ENCODE data around the gene PET117.
"Not testable (repeated sequence)": the region's sequence is repeated elsewhere in the genome, so short reads cannot be mapped to it uniquely, and the experiment has no call there.

Gene PET117

DNA sequence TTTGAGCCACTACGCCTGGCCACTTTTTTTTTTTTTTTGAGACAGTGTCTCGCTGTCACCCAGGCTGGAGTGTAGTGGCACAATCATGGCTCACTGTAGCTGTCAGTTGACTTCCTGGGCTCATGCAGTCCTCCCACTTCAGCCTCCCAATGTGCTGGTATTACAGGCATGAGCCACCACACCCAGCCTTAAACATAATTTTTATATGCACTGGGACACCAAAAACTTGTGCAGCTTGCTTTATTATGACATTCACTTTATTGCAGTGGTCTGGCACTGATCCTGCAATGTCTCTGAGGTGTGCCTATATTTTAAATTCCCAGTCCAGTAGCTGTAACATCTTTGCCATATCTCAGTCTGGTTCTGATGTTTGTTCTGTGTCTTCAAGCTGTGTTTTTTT is 34.7 kb downstream of the PET117 start:
- POLR2A ChIA-PET, result interaction anchor here (0.7 kb wide), 1 partner anchor 198 kb away, joined by 3 read pairs; no protein-coding TSS in a partner anchor
- CTCF ChIA-PET, result no interaction called here
- no peak overlapping the region for H3K4me3 ChIP-seq (ENCODE audit: low read depth, low read length)
- no peak for DNase-seq (ENCODE audit: low read depth, low spot score)
- TF ChIP-seq, protein P1, sequence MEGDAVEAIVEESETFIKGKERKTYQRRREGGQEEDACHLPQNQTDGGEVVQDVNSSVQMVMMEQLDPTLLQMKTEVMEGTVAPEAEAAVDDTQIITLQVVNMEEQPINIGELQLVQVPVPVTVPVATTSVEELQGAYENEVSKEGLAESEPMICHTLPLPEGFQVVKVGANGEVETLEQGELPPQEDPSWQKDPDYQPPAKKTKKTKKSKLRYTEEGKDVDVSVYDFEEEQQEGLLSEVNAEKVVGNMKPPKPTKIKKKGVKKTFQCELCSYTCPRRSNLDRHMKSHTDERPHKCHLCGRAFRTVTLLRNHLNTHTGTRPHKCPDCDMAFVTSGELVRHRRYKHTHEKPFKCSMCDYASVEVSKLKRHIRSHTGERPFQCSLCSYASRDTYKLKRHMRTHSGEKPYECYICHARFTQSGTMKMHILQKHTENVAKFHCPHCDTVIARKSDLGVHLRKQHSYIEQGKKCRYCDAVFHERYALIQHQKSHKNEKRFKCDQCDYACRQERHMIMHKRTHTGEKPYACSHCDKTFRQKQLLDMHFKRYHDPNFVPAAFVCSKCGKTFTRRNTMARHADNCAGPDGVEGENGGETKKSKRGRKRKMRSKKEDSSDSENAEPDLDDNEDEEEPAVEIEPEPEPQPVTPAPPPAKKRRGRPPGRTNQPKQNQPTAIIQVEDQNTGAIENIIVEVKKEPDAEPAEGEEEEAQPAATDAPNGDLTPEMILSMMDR (IDR thresholded peaks at IDR 0.05; ENCODE audit: insufficient read depth, low read length, missing control alignments), result no peak

DNA sequence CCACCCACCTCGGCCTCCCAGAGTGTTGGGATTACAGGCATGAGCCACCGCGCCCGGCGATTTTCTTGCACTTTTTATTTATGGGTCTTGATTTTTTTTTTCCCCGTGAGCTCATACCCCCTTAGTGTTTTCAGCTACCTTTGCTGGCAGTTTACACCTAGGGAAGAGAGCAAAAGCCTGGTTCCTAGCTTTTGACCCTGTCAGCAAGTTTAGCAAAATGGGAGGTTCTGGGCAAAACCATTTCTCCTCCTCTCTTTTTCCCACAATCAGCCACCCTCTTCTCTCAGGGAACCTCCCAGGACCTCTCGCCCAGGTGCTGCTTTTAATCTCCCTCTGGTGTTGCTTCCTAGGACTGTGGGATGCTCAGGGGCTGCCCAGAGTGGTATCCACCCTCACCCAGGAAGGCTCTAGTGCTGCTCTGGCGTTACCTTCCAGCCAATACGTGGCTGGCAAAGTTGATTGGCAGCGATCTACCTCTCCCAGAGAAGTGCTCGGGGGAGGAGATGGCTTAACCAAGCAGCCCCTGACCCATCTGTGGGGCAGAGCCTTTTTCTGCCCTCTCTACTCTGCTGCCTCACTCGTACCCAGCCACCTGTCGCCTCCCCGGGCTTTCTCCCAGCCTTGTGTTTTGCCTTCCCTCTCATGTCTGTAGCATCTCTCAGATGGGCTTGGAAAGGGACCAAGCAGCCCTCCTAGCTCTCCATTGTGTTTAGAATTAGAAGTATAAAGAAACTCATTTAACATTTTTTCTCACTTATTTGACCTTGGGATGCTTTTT is 37.4 kb downstream of the PET117 start:
- TF ChIP-seq, protein P1 (IDR thresholded peaks at IDR 0.05; ENCODE audit: insufficient read depth, low read length, missing control alignments), result no peak
- ChIA-PET POLR2A (interaction anchor here (0.6 kb wide), 1 partner anchor 1398 kb away, joined by 3 read pairs; no protein-coding TSS in a partner anchor), CTCF (no interaction called here)
- DNase-seq (ENCODE audit: low read depth, low spot score), result no peak
- H3K4me3 ChIP-seq (ENCODE audit: low read depth, low read length), result no peak overlapping the region

DNA sequence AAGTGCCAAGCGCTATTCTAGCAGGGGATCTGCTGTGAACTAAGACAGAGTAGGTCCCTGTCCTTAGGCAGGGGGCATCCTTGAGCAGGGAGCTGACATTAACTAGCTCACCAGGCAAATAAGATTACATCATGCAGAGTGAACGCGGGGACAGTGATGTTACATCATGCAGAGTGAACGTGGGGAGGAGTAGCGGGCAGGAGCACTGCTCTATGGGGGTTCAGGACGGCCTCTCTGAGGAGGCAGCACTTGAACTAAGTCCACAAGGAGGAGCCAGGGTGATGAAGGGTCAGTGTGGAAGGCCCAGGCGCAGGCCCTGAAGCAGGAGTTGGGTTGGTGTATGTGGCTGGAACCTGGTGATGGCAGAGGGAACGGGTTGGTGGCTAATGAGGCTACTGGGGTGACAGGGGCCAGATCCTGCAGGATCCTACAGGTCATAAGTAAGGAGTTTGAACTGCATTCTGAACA is 38.7 kb downstream of the PET117 start:
- ChIA-PET POLR2A (no interaction called here), CTCF (no interaction called here)
- DNase-seq (ENCODE audit: low read depth, low spot score), result no peak
- TF ChIP-seq, protein P1 (IDR thresholded peaks at IDR 0.05; ENCODE audit: insufficient read depth, low read length, missing control alignments), result no peak
- H3K4me3 ChIP-seq (ENCODE audit: low read depth, low read length), result no peak overlapping the region

DNA sequence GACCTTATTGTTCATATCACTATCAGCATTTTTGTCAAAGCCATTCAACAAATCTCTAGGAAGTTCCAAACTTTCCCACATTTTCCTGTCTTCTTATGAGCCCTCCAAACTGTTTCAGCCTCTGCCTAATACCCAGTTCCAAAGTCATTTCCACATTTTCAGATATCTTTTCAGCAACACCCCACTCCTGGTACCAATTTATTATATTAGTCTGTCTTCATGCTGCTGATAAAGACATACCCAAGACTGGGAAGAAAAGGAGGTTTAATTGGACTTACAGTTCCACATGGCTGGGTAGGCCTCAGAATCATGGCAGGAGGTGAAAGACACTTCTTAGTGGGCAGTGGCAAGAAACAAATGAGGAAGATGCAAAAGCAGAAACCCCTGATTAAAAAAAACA is 42.7 kb downstream of the PET117 start:
- DNase-seq (ENCODE audit: low read depth, low spot score); CTCF ChIA-PET; H3K4me3 ChIP-seq (ENCODE audit: low read depth, low read length); POLR2A ChIA-PET: not testable (repeated sequence)

DNA sequence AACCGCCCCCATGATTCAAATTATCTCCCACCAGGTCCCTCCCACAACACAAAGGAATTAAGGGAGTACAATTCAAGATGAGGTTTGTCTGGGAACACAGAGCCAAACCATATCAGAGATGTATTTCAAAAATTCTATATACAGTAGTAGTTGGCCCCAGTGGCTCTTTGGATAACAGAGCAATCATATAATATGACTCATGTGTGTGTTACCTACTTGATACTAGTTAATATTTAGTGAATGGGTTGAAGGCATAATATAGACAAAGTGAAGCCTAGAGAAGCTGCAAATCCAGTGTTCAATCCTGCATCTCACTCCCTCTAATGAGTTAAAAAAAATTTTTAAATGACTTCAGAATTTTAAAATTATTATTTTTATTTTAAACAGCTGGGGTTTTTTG is 43.2 kb downstream of the PET117 start:
- no peak overlapping the region for H3K4me3 ChIP-seq (ENCODE audit: low read depth, low read length)
- CTCF ChIA-PET, result no interaction called here
- POLR2A ChIA-PET, result no interaction called here
- TF ChIP-seq, protein P1 (IDR thresholded peaks at IDR 0.05; ENCODE audit: insufficient read depth, low read length, missing control alignments), result no peak
- no peak for DNase-seq (ENCODE audit: low read depth, low spot score)

DNA sequence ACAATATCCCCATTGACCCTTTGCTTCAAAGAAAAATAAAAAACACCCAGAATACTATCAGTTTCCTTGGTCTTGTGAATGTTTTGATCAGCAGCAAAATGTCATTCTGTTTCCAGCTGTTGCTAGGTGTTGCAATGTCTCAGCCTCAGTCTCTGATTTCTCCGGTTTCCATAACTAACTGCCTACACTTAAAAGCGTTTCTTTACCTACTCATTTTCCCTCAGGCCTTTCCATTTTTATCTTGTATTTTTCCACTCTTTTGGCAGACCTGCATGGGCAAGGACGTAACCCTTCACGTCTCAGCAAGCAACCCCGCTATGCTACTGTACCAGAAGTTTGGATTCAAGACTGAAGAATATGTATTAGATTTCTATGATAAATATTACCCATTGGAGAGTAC is 49.4 kb downstream of the PET117 start:
- ChIA-PET POLR2A (no interaction called here), CTCF (no interaction called here)
- no peak for DNase-seq (ENCODE audit: low read depth, low spot score)
- TF ChIP-seq, protein P1 (IDR thresholded peaks at IDR 0.05; ENCODE audit: insufficient read depth, low read length, missing control alignments), result no peak
- H3K4me3 ChIP-seq (ENCODE audit: low read depth, low read length), result no peak overlapping the region

DNA sequence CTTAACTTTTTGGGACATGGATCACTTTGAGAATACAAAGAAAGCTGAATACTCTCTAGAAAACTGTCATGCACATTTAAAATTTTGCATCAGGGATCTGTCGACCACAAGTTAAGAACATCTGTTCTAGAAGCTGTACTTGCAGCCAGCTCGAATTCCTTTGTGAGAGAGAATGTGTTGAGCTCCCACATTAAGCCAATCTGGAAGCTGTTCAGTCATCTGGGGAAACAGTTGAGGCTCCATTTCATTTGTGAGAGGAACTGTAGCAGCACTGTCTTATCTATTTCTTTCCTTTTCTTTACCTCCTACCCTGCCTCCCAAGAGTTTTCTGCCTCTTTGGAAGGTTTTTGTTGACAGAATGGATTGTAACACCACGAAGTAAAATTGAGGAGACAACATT is 50.8 kb downstream of the PET117 start:
- H3K4me3 ChIP-seq (ENCODE audit: low read depth, low read length), result no peak overlapping the region
- TF ChIP-seq, protein P1 (IDR thresholded peaks at IDR 0.05; ENCODE audit: insufficient read depth, low read length, missing control alignments), result no peak
- CTCF ChIA-PET, result no interaction called here
- POLR2A ChIA-PET, result no interaction called here
- DNase-seq (ENCODE audit: low read depth, low spot score), result peak; percentile 34

Data from AG04449 (cell line).